ENCODE results near the gene HPS1.
"Not testable (repeated sequence)": the region's sequence is repeated elsewhere in the genome, so short reads cannot be mapped to it uniquely, and the experiment has no call there.

DNA sequence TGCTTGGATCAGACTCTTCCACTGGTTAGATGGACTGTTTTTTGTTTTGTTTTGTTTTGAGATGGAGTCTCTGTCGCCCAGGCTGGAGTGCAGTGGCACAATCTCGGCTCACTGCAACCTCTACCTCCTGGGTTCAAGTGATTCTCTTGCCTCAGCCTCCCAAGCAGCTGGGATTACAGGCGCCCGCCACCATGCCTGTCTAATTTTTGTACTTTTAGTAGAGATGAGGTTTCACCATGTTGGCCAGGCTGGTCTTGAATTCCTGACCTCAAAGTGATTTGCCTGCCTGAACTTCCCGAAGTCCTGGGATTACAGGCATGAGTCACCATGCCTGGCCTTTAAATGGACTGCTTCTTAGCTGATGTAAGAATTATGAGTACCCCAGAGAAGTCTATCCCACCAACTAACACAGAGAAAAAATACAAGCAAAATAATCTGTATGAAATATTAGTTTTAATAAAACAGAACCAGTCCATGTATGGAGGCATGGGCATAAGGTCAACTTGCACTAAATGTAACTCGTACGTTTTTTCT is 63.5 kb downstream of the HPS1 start:
- TF ChIP-seq, protein P1, sequence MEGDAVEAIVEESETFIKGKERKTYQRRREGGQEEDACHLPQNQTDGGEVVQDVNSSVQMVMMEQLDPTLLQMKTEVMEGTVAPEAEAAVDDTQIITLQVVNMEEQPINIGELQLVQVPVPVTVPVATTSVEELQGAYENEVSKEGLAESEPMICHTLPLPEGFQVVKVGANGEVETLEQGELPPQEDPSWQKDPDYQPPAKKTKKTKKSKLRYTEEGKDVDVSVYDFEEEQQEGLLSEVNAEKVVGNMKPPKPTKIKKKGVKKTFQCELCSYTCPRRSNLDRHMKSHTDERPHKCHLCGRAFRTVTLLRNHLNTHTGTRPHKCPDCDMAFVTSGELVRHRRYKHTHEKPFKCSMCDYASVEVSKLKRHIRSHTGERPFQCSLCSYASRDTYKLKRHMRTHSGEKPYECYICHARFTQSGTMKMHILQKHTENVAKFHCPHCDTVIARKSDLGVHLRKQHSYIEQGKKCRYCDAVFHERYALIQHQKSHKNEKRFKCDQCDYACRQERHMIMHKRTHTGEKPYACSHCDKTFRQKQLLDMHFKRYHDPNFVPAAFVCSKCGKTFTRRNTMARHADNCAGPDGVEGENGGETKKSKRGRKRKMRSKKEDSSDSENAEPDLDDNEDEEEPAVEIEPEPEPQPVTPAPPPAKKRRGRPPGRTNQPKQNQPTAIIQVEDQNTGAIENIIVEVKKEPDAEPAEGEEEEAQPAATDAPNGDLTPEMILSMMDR (conservative IDR thresholded peaks at IDR 0.05), result not testable (repeated sequence)
- not testable (repeated sequence) for TF ChIP-seq ZFX (IDR thresholded peaks at IDR 0.05)

All from C4-2B (cell line).